ENCODE results near the gene TNIK.

DNA sequence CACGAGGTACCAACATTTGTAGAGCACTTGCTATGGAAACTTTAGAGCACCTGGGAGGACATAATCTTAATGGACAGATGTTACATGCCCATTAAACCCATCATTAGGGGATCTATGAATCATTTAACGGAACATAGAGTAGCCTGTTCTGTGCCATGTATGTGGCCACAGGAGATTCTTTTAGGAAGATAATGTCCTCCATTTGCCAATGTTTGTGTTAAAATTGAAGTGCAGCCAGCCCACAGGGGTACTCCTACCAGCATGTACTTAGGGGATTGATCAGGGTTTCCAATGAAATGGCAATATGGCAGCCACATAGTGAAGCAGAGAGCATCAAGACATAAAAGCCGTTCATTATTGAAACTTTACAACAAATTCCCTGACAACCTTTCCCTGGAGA lies 70.7 kb downstream of the TNIK start:
- TF ChIP-seq, protein P1, sequence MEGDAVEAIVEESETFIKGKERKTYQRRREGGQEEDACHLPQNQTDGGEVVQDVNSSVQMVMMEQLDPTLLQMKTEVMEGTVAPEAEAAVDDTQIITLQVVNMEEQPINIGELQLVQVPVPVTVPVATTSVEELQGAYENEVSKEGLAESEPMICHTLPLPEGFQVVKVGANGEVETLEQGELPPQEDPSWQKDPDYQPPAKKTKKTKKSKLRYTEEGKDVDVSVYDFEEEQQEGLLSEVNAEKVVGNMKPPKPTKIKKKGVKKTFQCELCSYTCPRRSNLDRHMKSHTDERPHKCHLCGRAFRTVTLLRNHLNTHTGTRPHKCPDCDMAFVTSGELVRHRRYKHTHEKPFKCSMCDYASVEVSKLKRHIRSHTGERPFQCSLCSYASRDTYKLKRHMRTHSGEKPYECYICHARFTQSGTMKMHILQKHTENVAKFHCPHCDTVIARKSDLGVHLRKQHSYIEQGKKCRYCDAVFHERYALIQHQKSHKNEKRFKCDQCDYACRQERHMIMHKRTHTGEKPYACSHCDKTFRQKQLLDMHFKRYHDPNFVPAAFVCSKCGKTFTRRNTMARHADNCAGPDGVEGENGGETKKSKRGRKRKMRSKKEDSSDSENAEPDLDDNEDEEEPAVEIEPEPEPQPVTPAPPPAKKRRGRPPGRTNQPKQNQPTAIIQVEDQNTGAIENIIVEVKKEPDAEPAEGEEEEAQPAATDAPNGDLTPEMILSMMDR (IDR thresholded peaks at IDR 0.05): no peak
- TF ChIP-seq POLR2AphosphoS5 (IDR thresholded peaks at IDR 0.05): no peak
